Sigmoid colon (tissue), 4 donors: ENCODE results near the gene ELP6.

Experiments
- POLR2A ChIP-seq, 2 donors: fragments of 450-650 bp; IDR thresholded peaks; one replicate each; pipeline ENCODE4 v1.6.1; 2016; ENCODE audit warnings: antibody characterized with exemption in 2 of 2, mild to moderate bottlenecking in 2 of 2, moderate library complexity in 2 of 2
- POLR2AphosphoS5 ChIP-seq, 4 donors: sonication (generic); formaldehyde crosslinking; IDR thresholded peaks; one replicate each; pipeline ENCODE4 v1.6.1; 2017; ENCODE audit warnings: antibody characterized with exemption in 4 of 4
- TF ChIP-seq, protein P1 (sequence below), 4 experiments: fragments of 450-650 bp in 3 of 4; fragments of 200-600 bp in 1 of 4; IDR thresholded peaks; one replicate each; pipeline ENCODE4 v1.5.1; 2016 to 2019; ENCODE audit warnings: antibody characterized with exemption in 4 of 4, mild to moderate bottlenecking in 3 of 4, moderate library complexity in 2 of 4

DNA sequence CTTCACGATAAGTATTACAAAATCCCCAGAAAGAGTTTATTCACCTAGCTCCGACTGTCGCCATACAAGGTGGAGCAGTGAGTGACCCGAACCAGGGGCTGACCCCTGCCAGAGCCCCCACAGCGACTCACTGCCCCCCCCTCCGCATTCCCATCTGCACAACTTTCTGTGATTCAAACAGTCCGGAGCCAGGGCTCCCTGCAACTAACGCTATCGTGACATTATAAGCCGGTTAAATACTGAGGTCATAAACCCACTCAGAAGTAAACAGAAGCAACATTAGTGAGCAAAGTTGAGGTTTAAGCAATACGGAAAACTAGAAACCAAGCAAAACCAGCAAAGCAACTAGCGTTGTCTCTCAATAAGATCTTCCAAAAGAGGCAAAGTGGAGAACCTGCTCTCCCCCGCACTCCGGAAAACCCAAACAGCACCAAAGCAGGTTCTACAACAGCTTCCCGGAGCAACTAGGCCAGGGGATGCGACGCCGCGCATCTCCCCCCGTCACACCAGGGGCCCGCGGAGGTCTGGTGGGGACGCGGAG is 38.4 kb downstream of the ELP6 start:
- TF ChIP-seq, protein P1, sequence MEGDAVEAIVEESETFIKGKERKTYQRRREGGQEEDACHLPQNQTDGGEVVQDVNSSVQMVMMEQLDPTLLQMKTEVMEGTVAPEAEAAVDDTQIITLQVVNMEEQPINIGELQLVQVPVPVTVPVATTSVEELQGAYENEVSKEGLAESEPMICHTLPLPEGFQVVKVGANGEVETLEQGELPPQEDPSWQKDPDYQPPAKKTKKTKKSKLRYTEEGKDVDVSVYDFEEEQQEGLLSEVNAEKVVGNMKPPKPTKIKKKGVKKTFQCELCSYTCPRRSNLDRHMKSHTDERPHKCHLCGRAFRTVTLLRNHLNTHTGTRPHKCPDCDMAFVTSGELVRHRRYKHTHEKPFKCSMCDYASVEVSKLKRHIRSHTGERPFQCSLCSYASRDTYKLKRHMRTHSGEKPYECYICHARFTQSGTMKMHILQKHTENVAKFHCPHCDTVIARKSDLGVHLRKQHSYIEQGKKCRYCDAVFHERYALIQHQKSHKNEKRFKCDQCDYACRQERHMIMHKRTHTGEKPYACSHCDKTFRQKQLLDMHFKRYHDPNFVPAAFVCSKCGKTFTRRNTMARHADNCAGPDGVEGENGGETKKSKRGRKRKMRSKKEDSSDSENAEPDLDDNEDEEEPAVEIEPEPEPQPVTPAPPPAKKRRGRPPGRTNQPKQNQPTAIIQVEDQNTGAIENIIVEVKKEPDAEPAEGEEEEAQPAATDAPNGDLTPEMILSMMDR (IDR thresholded peaks at IDR 0.05), result no peak
- no peak for TF ChIP-seq POLR2A (IDR thresholded peaks at IDR 0.05)
- no peak for TF ChIP-seq POLR2AphosphoS5 (IDR thresholded peaks at IDR 0.05)
